Stimulated activated CD8-positive, alpha-beta memory T cell treated with anti-CD3 and anti-CD28 coated beads, Interleukin-12 subunit alpha, Interleukin-12 subunit beta, amount 100 ng/mL, for 1 hour (primary cell): ENCODE results near the gene LRRN1.
A peak's percentile ranks its signal among the peaks of the same experiment; 100 is the strongest.

Experiments
- DNase-seq: peaks from one replicate; pipeline ENCODE4 v3.0.0-alpha.2; 2020; ENCODE audit warnings: low read depth

LRRN1 gene

GRCh38 chr3:3799173-3800079 lies at the start of gene LRRN1:
LRRN1 (plus strand) TSS chr3:3799431; CDS start chr3:3844642, 45,211 bp downstream.
- DNase-seq, result peak; percentile 33

GRCh38 chr3:3753416-3753815 lies 45.8 kb upstream of the LRRN1 start:
- no peak for DNase-seq

GRCh38 chr3:3765661-3766060 lies 33.6 kb upstream of the LRRN1 start:
- DNase-seq, result no peak

DNA sequence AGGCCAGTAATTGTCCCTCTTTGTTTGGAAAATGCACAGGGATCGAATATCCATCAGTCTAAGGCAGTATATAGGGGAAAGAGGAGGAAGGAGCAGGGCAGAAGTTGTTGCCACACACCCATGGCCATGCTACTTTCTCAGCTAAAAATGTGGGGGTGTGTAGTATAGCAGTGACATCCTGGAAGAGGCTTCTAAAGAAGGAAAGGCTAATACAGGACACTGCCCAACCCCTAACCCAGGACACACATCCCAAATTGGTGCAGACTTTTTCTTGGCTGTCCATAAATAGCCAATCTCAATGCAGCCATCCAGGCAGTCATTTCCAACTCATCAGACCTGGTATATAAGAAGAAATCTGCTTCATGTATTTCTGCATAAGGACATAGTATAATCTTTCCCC lies 33.1 kb upstream of the LRRN1 start:
- no peak for DNase-seq

DNA sequence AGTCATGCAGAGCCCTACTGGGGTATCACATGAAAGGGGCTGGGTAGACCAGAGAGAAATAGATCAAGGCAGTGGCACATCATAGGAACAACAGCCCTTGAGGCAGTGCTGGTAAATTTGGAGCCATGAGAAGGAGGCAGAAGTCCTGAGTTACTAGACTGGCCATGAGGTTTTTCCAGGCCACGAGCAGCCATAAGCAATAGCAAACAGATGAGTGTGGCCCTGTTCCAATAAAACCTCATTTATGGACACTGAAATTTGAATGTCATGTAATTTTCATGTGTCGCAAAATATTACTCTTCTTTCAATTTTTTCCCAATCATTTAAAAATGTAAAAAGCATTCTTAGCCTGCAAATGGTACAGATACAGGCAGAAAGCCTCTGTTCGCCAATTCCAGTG lies 28.1 kb upstream of the LRRN1 start:
- no peak for DNase-seq

GRCh38 chr3:3771567-3771966 lies 27.7 kb upstream of the LRRN1 start:
- DNase-seq, result no peak

GRCh38 chr3:3772338-3772737 lies 26.9 kb upstream of the LRRN1 start:
- no peak for DNase-seq

DNA sequence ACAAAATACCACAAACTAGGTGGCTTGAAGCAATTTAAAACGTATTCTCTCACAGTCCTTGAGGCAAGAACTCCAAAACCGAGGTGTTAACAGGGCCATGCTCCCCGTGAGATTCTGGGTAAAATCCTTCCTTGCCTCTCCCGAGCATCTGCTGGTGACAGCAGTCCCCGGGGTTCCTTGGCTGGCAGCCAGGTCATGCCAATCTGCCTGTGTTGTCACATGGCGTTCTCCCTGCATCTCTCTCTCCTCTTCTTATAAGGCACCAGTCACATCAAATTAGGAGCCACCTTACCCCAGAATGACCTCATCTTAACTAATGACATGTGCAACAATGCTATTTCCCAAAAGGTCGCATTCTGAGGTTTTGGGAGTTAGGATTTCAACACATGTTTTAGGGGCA lies 26.3 kb upstream of the LRRN1 start:
- no peak for DNase-seq

- no peak for DNase-seq
Observed at GRCh38 chr3:3776607-3777006, 22.6 kb upstream of the LRRN1 start.

DNA sequence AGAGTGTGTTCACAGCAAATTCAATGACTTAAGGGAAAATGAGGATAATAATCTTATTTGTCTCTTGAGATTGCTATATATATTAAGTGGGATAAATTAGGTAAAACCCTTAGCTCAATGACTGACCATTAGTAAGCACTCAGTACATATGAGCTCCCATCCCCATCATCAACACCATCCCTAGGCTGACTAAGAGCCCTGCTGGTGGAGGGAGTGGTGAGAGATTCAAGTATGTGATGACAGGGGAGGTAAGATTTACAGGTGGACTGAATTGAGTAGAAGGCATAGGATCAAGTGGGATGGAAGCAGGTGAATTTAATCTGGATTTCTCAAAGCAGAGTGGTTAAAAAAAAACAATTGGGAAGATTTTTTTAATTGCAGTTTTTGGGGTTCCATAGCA lies 21.0 kb upstream of the LRRN1 start:
- no peak for DNase-seq

- DNase-seq, result no peak
Observed at GRCh38 chr3:3778641-3779270, 20.5 kb upstream of the LRRN1 start.

- no peak for DNase-seq
Observed at GRCh38 chr3:3782457-3782856, 16.8 kb upstream of the LRRN1 start.

DNA sequence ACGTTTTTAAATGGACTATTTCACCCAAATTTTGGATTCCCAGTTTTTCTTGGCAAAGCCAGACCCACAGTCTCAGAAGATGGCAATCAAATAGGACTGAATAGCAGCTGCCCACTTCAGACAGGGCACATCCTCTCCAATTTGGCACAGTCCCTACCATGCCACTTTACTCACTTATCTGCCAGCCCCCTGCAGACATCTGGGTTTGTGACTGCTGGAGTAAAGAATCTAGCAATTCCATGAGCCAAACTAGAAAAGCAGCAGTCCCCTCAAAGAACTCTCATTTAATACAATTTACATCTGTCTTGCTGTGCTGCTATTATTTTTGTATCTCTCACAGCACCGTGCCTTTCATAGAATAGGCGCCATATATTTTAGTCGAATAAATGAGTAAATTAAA lies 16.0 kb upstream of the LRRN1 start:
- no peak for DNase-seq

DNA sequence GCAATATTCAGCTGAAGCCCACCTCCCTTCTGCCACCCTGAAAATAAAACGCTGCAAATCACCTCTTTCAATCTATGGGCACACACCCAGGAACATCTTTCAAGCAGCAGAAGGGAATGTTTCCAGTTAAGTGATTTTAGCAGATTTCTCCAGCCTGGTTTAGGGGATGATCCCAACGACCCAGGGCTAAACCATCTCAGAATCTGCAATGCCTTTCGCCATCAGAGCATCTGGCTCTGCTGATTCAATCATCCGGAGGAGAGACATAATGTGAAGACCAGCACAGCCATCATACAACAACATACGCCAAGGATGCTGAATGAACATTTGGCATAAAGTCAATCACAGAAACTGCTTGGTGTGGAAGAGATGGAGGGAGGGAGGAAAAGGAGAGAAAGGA lies 15.5 kb upstream of the LRRN1 start:
- DNase-seq, result no peak

- no peak for DNase-seq
Observed at GRCh38 chr3:3792391-3792790, 6.8 kb upstream of the LRRN1 start.

DNA sequence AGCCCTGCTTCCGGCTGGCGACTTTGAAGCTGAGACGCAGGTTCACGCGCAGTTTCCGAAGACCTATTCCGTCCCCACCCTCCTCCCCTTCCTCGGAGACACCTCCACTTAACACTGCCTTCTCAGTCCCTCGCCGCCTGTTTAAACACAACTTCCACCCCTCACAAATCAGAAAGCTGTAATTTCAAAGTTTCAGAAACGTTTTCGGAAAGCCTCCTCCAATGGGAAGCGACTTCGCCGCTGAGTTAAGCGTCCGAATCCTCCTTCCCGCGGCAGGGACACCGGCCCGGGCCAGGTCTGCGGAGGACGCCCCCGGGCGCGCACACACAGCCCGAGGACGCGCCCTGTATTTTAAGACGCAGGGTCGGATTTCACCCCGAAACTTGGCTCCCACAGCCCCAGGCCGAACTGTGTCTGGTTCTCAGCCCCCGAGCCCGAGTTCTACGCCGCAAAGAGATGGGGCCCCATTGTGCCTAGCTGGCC lies 559 bp upstream of the LRRN1 start:
- no peak for DNase-seq

DNA sequence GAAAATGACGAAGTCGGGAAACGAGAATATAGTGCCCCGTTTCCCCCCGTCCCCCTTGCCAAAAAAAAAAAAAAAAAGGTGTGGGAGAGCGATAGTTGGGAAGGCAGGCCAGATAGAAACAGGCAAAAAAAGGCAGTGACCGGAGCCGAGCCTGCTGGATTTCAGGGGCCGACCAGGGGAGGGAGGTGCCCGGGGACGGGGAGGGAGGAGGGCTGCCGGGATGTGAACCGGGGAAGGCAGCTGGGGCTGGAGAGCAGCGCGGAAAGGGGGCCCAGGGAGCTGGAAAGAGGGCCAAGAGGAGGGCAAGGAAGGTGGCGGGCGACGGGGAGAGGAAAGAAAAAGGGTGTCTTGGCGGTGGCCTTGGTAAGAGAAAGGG lies 837 bp downstream of the LRRN1 start:
- DNase-seq, result no peak

GRCh38 chr3:3800685-3801493 lies 1.7 kb downstream of the LRRN1 start:
- no peak for DNase-seq

- DNase-seq, result no peak
Observed at GRCh38 chr3:3801494-3801841, 2.2 kb downstream of the LRRN1 start.

GRCh38 chr3:3802046-3802445 lies 2.8 kb downstream of the LRRN1 start:
- DNase-seq, result no peak

DNA sequence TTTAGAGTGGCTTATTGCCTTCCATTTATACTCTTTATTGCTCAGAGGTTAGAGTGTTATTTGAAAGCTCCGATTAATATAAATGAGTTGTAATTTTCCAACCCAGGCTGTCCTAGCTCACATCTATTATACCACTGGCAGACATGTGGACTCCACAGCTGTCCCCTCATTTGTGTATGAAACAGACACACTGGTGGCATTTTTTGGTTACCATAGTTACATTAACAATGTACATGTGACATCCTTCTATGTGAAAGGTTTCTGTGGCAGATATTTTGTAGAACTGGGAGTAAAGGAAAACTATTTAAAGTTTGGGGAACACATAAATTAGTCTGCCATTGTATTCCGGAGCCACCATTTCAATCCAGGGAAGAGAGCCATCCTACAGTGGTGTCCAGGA lies 5.3 kb downstream of the LRRN1 start:
- DNase-seq, result no peak

- no peak for DNase-seq
Observed at GRCh38 chr3:3806092-3806491, 6.9 kb downstream of the LRRN1 start.

DNA sequence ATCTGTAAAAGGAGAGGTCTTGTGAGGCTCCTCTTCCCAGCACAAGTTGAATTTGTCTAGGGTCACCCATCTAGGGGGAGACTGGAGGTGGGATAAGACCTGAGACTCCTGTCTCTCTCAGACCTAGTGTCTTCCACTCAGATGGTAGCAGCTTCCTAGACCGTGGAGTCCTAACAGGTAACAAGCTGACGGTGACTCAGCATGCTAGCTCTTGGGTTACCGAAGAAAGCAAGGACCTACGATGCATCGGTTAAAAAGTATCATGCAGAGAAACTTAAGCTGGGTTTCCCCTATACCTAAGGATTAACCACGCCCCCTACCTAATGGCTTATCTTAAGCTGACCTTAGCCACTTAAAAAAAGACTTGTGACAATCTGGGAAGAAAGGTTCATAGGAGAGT lies 7.6 kb downstream of the LRRN1 start:
- no peak for DNase-seq
